PC-3 (cell line): Measurements from ENCODE around the gene ROR1.

ENCODE experiments used
- CTCF ChIP-seq: fragments of 300-600 bp; sonication (generic); conservative IDR thresholded peaks from 2 replicates; pipeline ENCODE4 v1.5.1; 2017; ENCODE audit warnings: antibody characterized with exemption, low read depth, mild to moderate bottlenecking, low read length
- EZH2 ChIP-seq: fragments of 300-600 bp; sonication (generic); IDR thresholded peaks from one replicate; pipeline ENCODE4 v1.6.1; 2017; ENCODE audit warnings: antibody characterized with exemption, mild to moderate bottlenecking, low read length; ENCODE audit not compliant: unreplicated experiment
- EZH2phosphoT487 ChIP-seq: fragments of 300-600 bp; sonication (generic); IDR thresholded peaks from 2 replicates; pipeline ENCODE4 v1.6.1; 2018; ENCODE audit warnings: mild to moderate bottlenecking, antibody characterized with exemption, low read length, borderline replicate concordance

GRCh38 chr1:63912643-63913042 is 138.8 kb downstream of the ROR1 start:
- TF ChIP-seq CTCF (no peak), EZH2phosphoT487 (no peak), EZH2 (no peak)
